ENCODE results near the gene PIEZO1. TPM values are rescaled to one million over a fixed set of nuclear protein-coding genes. Genes with fewer than 3 reads are reported as not detected.
"Not testable (repeated sequence)": the region's sequence is repeated elsewhere in the genome, so short reads cannot be mapped to it uniquely, and the experiment has no call there.

PIEZO1 gene
- total RNA-seq, 1 donor from 2014 or later: 164 TPM

DNA sequence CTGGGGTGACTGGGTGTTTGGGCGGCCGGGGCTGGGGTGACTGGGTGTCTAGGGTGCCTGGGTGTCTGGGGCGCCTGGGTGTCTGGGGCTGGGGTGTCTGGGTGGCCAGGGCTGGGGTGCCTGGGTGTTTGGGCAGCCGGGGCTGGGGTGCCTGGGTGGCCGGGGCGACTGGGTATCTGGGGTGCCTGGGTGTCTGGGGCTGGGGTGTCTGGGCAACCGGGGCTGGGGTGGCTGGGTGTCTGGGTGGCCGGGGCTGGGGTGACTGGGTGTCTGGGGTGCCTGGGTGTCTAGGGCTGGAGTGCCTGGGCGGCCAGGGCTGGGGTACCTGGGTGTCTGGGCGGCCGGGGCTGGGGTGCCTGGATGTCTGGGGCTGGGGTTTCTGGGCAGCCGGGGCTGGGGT lies 40.1 kb upstream of the PIEZO1 start:
- Histone ChIP-seq H3K27me3 (ENCODE audit: low read depth) (no peaks in the 10 kb centered on the region), H3K4me3 (no peak overlapping the region), H3K4me1 (no peaks in the 10 kb centered on the region), H3K27ac (no peak overlapping the region), H3K9me3 (no peaks in the 10 kb centered on the region), H3K36me3 (peaks cover 52% of the 10 kb centered on the region)
- no peak for TF ChIP-seq CTCF (IDR thresholded peaks at IDR 0.05)
- DNase-seq: no peak
- intact Hi-C loops (cut with DNase I): no loop called here
- ATAC-seq: no peak

- Histone ChIP-seq H3K4me1 (no peaks in the 10 kb centered on the region), H3K4me3 (no peak overlapping the region), H3K27me3 (ENCODE audit: low read depth) (no peaks in the 10 kb centered on the region), H3K9me3 (no peaks in the 10 kb centered on the region), H3K36me3 (peaks cover 52% of the 10 kb centered on the region), H3K27ac (no peak overlapping the region)
- ATAC-seq (no peak), DNase-seq (no peak)
- no peak for TF ChIP-seq CTCF (IDR thresholded peaks at IDR 0.05)
- intact Hi-C loops (cut with DNase I): no loop called here
These were observed 39.4 kb upstream of the PIEZO1 start for GRCh38 chr16:88824256-88825077.

DNA sequence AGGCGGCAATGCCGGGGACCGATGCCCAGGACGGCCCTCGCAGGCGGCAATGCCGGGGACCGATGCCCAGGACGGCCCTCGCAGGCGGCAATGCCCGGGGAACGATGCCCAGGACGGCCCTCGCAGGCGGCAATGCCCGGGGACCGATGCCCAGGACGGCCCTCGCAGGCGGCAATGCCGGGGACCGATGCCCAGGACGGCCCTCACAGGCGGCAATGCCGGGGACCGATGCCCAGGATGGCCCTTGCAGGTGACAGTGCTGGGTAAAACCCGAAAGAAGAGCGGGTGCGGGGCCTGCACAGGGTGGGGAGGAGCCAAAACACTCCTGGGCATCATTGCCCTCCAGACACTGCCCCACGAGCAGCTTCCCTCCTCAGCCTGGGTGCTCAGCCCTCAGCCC lies 38.6 kb upstream of the PIEZO1 start:
- H3K9me3 ChIP-seq; DNase-seq; intact Hi-C loops (cut with DNase I); H3K27ac ChIP-seq; H3K4me1 ChIP-seq; ATAC-seq; H3K4me3 ChIP-seq; H3K27me3 ChIP-seq (ENCODE audit: low read depth): not testable (repeated sequence)
- peaks cover 51% of the 10 kb centered on the region for H3K36me3 ChIP-seq

DNA sequence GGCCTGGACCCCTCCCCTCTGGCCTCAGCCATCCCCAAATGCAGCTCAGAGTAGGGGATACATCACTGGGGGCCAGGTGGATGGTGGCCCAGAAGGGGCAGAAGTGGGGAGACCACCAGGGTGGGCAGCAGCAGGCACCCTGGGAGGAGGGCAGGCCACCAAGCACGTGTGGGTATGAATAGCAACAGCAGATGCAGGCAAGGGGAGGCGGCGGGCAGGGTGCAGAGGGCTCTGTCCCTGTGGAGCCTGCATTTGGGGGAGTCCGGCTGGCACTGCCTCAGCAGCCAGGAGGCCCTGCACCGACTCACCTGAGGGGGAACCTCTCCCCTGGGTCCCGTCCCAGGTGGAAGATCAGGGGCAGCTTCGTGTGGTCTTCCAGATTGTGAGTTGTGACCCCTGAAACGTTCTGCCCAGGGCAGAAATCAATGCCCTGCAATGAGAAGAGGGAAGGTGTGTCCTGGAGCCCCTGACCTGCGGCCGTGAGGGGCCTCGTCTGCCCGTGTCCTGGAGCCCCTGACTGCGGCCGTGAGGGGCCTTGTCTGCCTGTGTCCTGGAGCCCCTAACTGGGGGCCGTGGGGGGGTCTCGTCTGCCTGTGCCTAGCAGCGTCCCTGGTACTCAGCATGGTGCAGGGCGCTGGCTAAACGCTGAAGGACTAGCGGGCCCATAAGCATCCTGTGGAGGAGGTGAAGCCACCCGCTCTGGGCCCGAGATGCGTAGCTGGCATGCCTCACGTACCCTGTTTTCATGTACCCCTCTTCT lies 37.4 kb upstream of the PIEZO1 start:
- no peaks in the 10 kb centered on the region for H3K4me1 ChIP-seq
- DNase-seq (no peak), ATAC-seq (no peak)
- intact Hi-C loops (cut with DNase I): no loop called here
- no peak overlapping the region for H3K4me3 ChIP-seq
- H3K27ac ChIP-seq: no peak overlapping the region
- no peaks in the 10 kb centered on the region for H3K9me3 ChIP-seq
- peaks cover 40% of the 10 kb centered on the region for H3K36me3 ChIP-seq
- no peaks in the 10 kb centered on the region for H3K27me3 ChIP-seq (ENCODE audit: low read depth)
- no peak for TF ChIP-seq CTCF (IDR thresholded peaks at IDR 0.05)

- intact Hi-C loops (cut with DNase I): no loop called here
- no peak for TF ChIP-seq CTCF (IDR thresholded peaks at IDR 0.05)
- ATAC-seq: no peak
- no peak for DNase-seq
- Histone ChIP-seq H3K4me1 (no peaks in the 10 kb centered on the region), H3K4me3 (no peak overlapping the region), H3K27ac (no peak overlapping the region), H3K27me3 (ENCODE audit: low read depth) (no peaks in the 10 kb centered on the region), H3K9me3 (no peaks in the 10 kb centered on the region), H3K36me3 (peaks cover 31% of the 10 kb centered on the region)
These were observed 36.3 kb upstream of the PIEZO1 start for GRCh38 chr16:88821168-88821850.

Measured in lower lobe of right lung (tissue), 2 donors.